Cerebellar nuclear complex (tissue), 1 donor: ENCODE data around the gene TP53TG3B.
"Not testable (repeated sequence)": the region's sequence is repeated elsewhere in the genome, so short reads cannot be mapped to it uniquely, and the experiment has no call there.

Source experiments
- DNase-seq, 2 experiments: peaks; one replicate each; lab custom pipeline; 2025; lab: John Stamatoyannopoulos, UW

The TP53TG3B gene

GRCh38 chr16:33360541-33360940 lies at the start of gene TP53TG3B:
TP53TG3B (plus strand) TSS chr16:33360841; CDS start chr16:33360909, 68 bp downstream.
- DNase-seq = not testable (repeated sequence)

GRCh38 chr16:33336226-33337012 lies 24.2 kb upstream of the TP53TG3B start:
- not testable (repeated sequence) for DNase-seq

DNA sequence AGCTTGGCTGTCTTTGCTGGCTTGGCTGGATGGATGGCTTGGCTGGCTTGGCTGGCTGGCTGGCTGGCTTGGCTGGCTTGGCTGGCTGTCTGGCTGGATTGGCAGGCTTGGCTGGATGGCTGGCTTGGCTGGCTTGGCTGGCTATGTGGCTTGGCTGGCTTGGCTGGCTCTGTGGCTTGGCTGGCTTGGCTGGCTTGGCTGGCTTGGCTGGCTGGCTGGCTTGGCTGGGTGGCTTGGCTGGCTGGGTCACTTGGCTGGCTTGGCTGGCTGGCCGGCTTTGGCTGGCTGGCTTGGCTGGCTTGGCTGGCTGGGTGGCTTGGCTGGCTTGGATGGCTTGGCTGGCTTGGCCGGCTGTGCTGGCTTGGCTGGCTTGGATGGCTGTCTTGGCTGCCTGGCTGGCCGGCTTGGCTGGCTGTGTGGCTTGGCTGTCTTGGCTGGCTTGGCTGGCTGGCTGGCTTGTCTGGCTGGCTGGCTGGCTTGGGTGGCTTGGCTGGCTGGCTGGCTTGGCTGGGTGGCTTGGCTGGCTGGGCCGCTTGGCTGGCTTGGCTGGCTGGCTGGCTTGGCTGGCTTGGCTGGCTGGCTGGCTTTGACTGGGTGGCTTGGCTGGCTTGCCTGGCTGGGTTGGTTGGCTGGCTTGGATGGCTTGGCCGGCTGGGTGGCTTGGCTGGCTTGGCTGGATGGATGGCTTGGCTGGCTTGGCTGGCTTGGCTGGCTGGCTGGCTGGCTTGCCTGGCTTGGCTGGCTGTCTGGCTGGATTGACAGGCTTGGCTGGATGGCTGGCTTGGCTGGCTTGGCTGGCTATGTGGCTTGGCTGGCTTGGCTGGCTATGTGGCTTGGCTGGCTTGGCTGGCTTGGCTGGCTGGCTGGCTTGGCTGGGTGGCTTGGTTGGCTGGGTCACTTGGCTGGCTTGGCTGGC lies 22.8 kb upstream of the TP53TG3B start:
- DNase-seq = not testable (repeated sequence)

DNA sequence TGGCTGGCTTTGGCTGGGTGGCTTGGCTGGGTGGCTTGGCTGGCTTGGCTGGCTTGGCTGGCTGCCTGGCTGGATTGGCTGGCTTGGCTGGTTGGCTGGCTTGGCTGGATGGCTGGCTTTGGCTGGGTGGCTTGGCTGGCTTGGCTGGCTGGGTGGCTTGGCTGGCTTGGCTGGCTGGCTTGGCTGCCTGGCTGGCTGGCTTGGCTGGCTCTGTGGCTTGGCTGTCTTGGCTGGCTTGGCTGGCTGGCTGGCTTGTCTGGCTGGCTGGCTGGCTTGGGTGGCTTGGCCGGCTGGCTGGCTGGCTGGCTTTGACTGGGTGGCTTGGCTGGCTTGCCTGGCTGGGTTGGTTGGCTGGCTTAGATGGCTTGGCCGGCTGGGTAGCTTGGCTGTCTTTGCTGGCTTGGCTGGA lies 22.1 kb upstream of the TP53TG3B start:
- DNase-seq = not testable (repeated sequence)

- not testable (repeated sequence) for DNase-seq
Measured at GRCh38 chr16:33339093-33340061, 21.3 kb upstream of the TP53TG3B start.
